Adrenal gland (tissue), 5 donors: ENCODE data around the gene METRNL.

Experiments
- CTCF ChIP-seq, 6 experiments: fragments of 450-650 bp in 4 of 6; fragments of 200-600 bp in 2 of 6; sonication (generic) in 1 of 6; IDR thresholded peaks; 1 replicate in 5 of 6; 2 replicates in 1 of 6; pipeline versions ENCODE4 v1.5.1 to v1.8.0; 2016 to 2021; ENCODE audit warnings: antibody characterized with exemption in 6 of 6, mild to moderate bottlenecking in 2 of 6, moderate library complexity in 1 of 6
- POLR2A ChIP-seq, 2 donors: fragments of 450-650 bp; IDR thresholded peaks; one replicate each; pipeline ENCODE4 v1.6.1; 2017; ENCODE audit warnings: antibody characterized with exemption in 2 of 2, mild to moderate bottlenecking in 2 of 2, moderate library complexity in 1 of 2
- donor health status: DM: no; HTN: no; CAD: no.

GRCh38 chr17:83062011-83062817 is 17.2 kb upstream of the METRNL start:
- TF ChIP-seq CTCF (IDR thresholded peaks at IDR 0.05), result no peak
- no peak for TF ChIP-seq POLR2A (IDR thresholded peaks at IDR 0.05)
